Neural crest cell (in vitro differentiated cells): Measurements from ENCODE around the gene DRP2. TPM values are rescaled to one million over a fixed set of nuclear protein-coding genes. Genes with fewer than 3 reads are reported as not detected.
A peak's percentile ranks its signal among the peaks of the same experiment; 100 is the strongest.

ENCODE experiments used
- DNase-seq: peaks from one replicate; pipeline ENCODE4 v3.0.0; 2021; ENCODE audit warnings: low read depth, mixed read lengths, low spot score
- H3K27ac Mint-ChIP-seq: one replicate; pipeline ENCODE4 v1.8.0; 2021; ENCODE audit warnings: mild to moderate bottlenecking, mixed read lengths; ENCODE audit not compliant: unreplicated experiment
- H3K27me3 Mint-ChIP-seq: 2 replicates; pipeline ENCODE4 v1.8.0; 2021; ENCODE audit warnings: low read depth, mild to moderate bottlenecking, mixed read lengths
- H3K36me3 Mint-ChIP-seq: 2 replicates; pipeline ENCODE4 v1.8.0; 2021; ENCODE audit warnings: low read depth, mild to moderate bottlenecking, mixed read lengths
- H3K4me1 Mint-ChIP-seq: 2 replicates; pipeline ENCODE4 v1.8.0; 2021; ENCODE audit warnings: mixed read lengths
- H3K4me3 Mint-ChIP-seq: one replicate; pipeline ENCODE4 v1.8.0; 2021; ENCODE audit warnings: mild to moderate bottlenecking, mixed read lengths
- H3K9me3 Mint-ChIP-seq: 2 replicates; pipeline ENCODE4 v1.8.0; 2021; ENCODE audit warnings: mixed read lengths
- total RNA-seq: library from RNA; stranded (reverse); gene quantifications from 2 replicates; pipeline ENCODE4 v1.2.1, GENCODE V29; 2021
- TF ChIP-seq, protein P1 (sequence below): fragments of 200-600 bp; sonication (generic); conservative IDR thresholded peaks from 2 replicates; pipeline ENCODE4 v1.5.0; 2021; ENCODE audit warnings: antibody characterized with exemption, mild to moderate bottlenecking

DRP2 gene
- total RNA-seq, 1 donor from 2014 or later, result 2.4 TPM

DNA sequence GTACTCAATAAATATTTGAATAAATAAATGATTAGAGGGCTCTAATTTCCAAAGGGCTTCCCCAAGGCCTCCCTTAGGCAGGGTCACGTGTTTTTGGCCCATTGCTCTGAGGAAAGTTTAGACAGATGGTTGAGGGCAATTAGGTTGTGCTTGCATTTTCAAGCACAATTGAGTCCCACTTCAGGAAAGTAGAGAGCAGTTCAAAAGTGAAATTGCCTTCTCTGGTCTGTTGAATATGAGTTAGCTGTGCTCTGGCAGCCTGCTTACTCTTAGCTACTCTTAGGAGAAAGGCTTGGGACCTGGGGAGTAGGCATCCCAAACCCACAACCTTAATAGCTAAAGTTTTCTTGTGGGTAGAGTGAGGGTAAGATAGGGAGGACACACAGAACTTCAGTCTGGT lies 9.0 kb upstream of the DRP2 start:
- H3K27me3 Mint-ChIP-seq, result no peaks in the 10 kb centered on the region
- DNase-seq, result no peak
- no peak overlapping the region for H3K4me3 Mint-ChIP-seq
- no peak overlapping the region for H3K27ac Mint-ChIP-seq
- no peaks in the 10 kb centered on the region for H3K9me3 Mint-ChIP-seq
- TF ChIP-seq, protein P1, sequence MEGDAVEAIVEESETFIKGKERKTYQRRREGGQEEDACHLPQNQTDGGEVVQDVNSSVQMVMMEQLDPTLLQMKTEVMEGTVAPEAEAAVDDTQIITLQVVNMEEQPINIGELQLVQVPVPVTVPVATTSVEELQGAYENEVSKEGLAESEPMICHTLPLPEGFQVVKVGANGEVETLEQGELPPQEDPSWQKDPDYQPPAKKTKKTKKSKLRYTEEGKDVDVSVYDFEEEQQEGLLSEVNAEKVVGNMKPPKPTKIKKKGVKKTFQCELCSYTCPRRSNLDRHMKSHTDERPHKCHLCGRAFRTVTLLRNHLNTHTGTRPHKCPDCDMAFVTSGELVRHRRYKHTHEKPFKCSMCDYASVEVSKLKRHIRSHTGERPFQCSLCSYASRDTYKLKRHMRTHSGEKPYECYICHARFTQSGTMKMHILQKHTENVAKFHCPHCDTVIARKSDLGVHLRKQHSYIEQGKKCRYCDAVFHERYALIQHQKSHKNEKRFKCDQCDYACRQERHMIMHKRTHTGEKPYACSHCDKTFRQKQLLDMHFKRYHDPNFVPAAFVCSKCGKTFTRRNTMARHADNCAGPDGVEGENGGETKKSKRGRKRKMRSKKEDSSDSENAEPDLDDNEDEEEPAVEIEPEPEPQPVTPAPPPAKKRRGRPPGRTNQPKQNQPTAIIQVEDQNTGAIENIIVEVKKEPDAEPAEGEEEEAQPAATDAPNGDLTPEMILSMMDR, result no peak
- H3K36me3 Mint-ChIP-seq, result no peaks in the 10 kb centered on the region
- peaks cover 13% of the 10 kb centered on the region for H3K4me1 Mint-ChIP-seq

DNA sequence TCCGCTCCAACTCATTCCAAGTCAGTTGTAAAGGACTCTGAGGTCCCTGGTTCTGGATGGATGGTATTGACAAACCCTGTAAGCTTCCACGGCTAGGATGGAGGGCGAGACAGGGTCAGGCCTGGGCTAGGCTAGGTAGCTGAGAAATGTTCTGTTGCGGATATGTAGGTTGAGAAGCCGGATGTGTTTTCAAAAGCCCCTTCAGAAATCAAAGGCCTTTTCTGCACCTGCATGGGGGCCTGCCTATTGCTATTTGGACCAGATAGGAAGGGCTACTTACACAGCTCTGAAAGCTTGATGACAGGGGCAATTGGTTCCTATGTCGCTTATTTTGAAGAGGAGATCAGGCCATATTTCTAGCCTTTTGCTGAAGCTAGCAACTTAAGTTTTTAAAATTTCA lies 1.9 kb upstream of the DRP2 start:
- no peaks in the 10 kb centered on the region for H3K36me3 Mint-ChIP-seq
- H3K4me1 Mint-ChIP-seq, result peaks cover 17% of the 10 kb centered on the region
- no peaks in the 10 kb centered on the region for H3K27me3 Mint-ChIP-seq
- TF ChIP-seq, protein P1, result no peak
- no peaks in the 10 kb centered on the region for H3K9me3 Mint-ChIP-seq
- H3K4me3 Mint-ChIP-seq, result no peak overlapping the region
- no peak for DNase-seq
- peak overlapping the region; percentile 7 for H3K27ac Mint-ChIP-seq

DNA sequence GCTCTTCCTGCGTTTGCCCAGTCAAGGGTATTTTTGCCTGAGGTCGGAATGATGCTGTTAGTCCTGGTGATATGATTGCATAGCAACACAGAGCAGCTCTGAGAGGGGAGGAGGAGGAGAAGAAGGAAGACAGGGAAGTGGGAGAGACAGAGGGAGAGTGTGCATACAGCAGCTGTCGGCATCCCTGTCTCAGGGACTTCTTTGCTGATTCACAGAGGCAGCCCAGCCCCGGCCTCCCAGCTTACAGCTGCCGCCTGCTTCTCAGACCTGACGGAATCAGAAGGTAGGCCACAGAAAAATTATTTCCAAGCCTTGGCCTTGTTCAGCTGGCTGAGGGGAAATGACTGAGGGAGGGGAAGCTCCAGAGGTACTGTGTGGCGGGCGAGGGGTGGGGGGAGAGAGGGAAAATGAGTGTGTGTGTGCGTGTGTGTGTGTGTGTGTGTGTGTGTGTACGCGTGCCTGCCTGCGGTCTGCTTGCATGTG lies 319 bp downstream of the DRP2 start:
- H3K27ac Mint-ChIP-seq, result peak overlapping the region; percentile 36
- TF ChIP-seq, protein P1, result no peak
- no peaks in the 10 kb centered on the region for H3K27me3 Mint-ChIP-seq
- H3K36me3 Mint-ChIP-seq, result no peaks in the 10 kb centered on the region
- DNase-seq, result no peak
- H3K9me3 Mint-ChIP-seq, result no peaks in the 10 kb centered on the region
- peaks cover 17% of the 10 kb centered on the region for H3K4me1 Mint-ChIP-seq
- H3K4me3 Mint-ChIP-seq, result peak overlapping the region; percentile 56

- H3K36me3 Mint-ChIP-seq, result no peaks in the 10 kb centered on the region
- no peaks in the 10 kb centered on the region for H3K27me3 Mint-ChIP-seq
- peaks cover 17% of the 10 kb centered on the region for H3K4me1 Mint-ChIP-seq
- no peak for DNase-seq
- no peaks in the 10 kb centered on the region for H3K9me3 Mint-ChIP-seq
- no peak overlapping the region for H3K4me3 Mint-ChIP-seq
- peak overlapping the region; percentile 47 for H3K27ac Mint-ChIP-seq
- TF ChIP-seq, protein P1, result no peak
Observed at GRCh38 chrX:101220662-101221260, 1.2 kb downstream of the DRP2 start.

DNA sequence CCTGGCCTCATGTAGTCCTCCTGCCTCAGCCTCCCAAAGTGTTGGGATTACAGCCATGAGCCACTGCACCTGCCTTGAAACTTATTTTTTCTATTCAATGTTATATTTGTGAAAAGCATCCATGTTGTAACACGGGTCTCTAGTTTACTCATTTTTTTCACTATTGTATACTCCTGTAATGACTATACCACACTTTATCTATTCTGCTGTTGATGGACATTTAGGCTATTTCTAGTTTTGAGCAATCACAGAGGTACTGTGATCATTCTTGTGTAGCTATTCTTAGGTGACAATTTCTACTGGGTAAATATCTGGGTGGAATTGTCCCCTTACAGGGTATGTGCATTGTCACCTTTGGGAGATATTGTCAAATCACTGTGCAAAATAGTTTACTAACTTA lies 3.6 kb downstream of the DRP2 start:
- Mint-ChIP-seq H3K27me3 (no peaks in the 10 kb centered on the region), H3K36me3 (no peaks in the 10 kb centered on the region), H3K27ac (no peak overlapping the region), H3K4me3 (no peak overlapping the region), H3K9me3 (no peaks in the 10 kb centered on the region), H3K4me1 (peaks cover 17% of the 10 kb centered on the region)
- TF ChIP-seq, protein P1, result no peak
- DNase-seq, result no peak
